Measurements from ENCODE around the gene OSGIN1. TPM values are rescaled to one million over a fixed set of nuclear protein-coding genes. Genes with fewer than 3 reads are reported as not detected.
A peak's percentile ranks its signal among the peaks of the same experiment; 100 is the strongest.

Gene OSGIN1
- total RNA-seq, 1 donor from 2014 or later, result 1.6 TPM

GRCh38 chr16:84013787-84014569, 60.9 kb downstream of the OSGIN1 start:
- intact Hi-C loops (cut with micrococcal nuclease), result loop anchor here (5.0 kb wide), 1 partner anchor 133 kb away; the partner anchor contains the start of genes DNAAF1 and HSDL1
- no peak overlapping the region for H3K27ac Mint-ChIP-seq
- no peak for DNase-seq
- H3K27me3 Mint-ChIP-seq, result no peaks in the 10 kb centered on the region
- ChIA-PET CTCF (no interaction called here), POLR2A (interaction anchor here (0.6 to 0.7 kb wide), 2 partner anchors 14 to 201 kb away, joined by 3 to 4 read pairs; no protein-coding TSS in a partner anchor)
- TF ChIP-seq, protein P1, sequence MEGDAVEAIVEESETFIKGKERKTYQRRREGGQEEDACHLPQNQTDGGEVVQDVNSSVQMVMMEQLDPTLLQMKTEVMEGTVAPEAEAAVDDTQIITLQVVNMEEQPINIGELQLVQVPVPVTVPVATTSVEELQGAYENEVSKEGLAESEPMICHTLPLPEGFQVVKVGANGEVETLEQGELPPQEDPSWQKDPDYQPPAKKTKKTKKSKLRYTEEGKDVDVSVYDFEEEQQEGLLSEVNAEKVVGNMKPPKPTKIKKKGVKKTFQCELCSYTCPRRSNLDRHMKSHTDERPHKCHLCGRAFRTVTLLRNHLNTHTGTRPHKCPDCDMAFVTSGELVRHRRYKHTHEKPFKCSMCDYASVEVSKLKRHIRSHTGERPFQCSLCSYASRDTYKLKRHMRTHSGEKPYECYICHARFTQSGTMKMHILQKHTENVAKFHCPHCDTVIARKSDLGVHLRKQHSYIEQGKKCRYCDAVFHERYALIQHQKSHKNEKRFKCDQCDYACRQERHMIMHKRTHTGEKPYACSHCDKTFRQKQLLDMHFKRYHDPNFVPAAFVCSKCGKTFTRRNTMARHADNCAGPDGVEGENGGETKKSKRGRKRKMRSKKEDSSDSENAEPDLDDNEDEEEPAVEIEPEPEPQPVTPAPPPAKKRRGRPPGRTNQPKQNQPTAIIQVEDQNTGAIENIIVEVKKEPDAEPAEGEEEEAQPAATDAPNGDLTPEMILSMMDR (IDR thresholded peaks at IDR 0.05), result no peak
- H3K36me3 Mint-ChIP-seq (ENCODE audit: low read depth), result no peaks in the 10 kb centered on the region
- H3K4me1 Mint-ChIP-seq, result peaks cover 8% of the 10 kb centered on the region
- ATAC-seq (ENCODE audit: low read depth), result peak; percentile 75
- H3K4me3 Mint-ChIP-seq, result no peak overlapping the region
- peaks cover 4% of the 10 kb centered on the region for H3K9me3 Mint-ChIP-seq

- Mint-ChIP-seq H3K9me3 (peaks cover 4% of the 10 kb centered on the region), H3K27ac (no peak overlapping the region), H3K27me3 (no peaks in the 10 kb centered on the region), H3K36me3 (ENCODE audit: low read depth) (no peaks in the 10 kb centered on the region), H3K4me3 (no peak overlapping the region), H3K4me1 (peaks cover 8% of the 10 kb centered on the region)
- no peak for ATAC-seq (ENCODE audit: low read depth)
- CTCF ChIA-PET, result no interaction called here
- TF ChIP-seq, protein P1 (IDR thresholded peaks at IDR 0.05), result no peak
- no peak for DNase-seq
- POLR2A ChIA-PET, result no interaction called here
- intact Hi-C loops (cut with micrococcal nuclease), result loop anchor here (5.0 kb wide), 1 partner anchor 133 kb away; the partner anchor contains the start of genes DNAAF1 and HSDL1
These were observed 61.7 kb downstream of the OSGIN1 start for GRCh38 chr16:84014570-84015327.

GRCh38 chr16:84015399-84015798, 62.4 kb downstream of the OSGIN1 start:
- DNase-seq, result no peak
- CTCF ChIA-PET, result no interaction called here
- Mint-ChIP-seq H3K4me3 (no peak overlapping the region), H3K27me3 (no peaks in the 10 kb centered on the region), H3K4me1 (peaks cover 8% of the 10 kb centered on the region), H3K27ac (no peak overlapping the region), H3K36me3 (ENCODE audit: low read depth) (no peaks in the 10 kb centered on the region), H3K9me3 (peaks cover 4% of the 10 kb centered on the region)
- TF ChIP-seq, protein P1 (IDR thresholded peaks at IDR 0.05), result no peak
- POLR2A ChIA-PET, result no interaction called here
- ATAC-seq (ENCODE audit: low read depth), result no peak
- intact Hi-C loops (cut with micrococcal nuclease), result no loop called here

Other genes with a start within 250 kb of the OSGIN1 start
- 49.8 and 54.0 TPM in 2 replicates for gene HSBP1, start 145.3 kb upstream of the OSGIN1 start, total RNA-seq
- 8.7 and 10.8 TPM in 2 replicates for gene MLYCD, start 54.1 kb upstream of the OSGIN1 start, total RNA-seq
- gene NECAB2, start 15.0 kb downstream of the OSGIN1 start, total RNA-seq, result not detected in 2 replicates
- gene SLC38A8, start 89.6 kb downstream of the OSGIN1 start, total RNA-seq, result not detected in 2 replicates
- 74.1 and 79.2 TPM in 2 replicates for gene MBTPS1, start 163.7 kb downstream of the OSGIN1 start, total RNA-seq
- gene HSDL1, start 191.9 kb downstream of the OSGIN1 start, total RNA-seq, result 13.1 and 15.3 TPM in 2 replicates
- not detected in 2 replicates for gene DNAAF1, start 192.1 kb downstream of the OSGIN1 start, total RNA-seq
- gene TAF1C, start 233.8 kb downstream of the OSGIN1 start, total RNA-seq, result 79.6 and 85.1 TPM in 2 replicates
- not detected in 2 replicates for gene ADAD2, start 237.9 kb downstream of the OSGIN1 start, total RNA-seq